ENCODE results near the gene OR2M2.

The OR2M2 gene

DNA sequence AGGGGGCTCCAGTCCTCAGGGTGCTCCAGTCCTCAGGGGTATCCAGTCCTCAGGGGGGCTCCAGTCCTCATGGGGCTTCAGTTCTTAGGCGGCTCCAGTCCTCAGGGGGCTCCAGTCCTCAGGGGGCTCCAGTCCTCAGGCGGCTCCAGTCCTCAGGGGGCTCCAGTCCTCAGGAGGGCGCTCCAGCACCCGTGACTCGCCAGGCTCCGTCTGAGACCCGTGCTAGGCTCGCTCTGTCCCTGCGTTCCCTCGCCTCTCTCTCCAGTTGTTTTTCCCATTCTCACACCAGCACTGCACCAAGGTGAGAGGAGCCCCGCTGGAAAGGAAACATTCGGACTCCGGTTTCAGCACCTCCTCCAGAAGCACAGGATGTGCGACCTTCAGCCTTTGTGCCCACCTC lies 9.4 kb upstream of the OR2M2 start:
- TF ChIP-seq, protein P1, sequence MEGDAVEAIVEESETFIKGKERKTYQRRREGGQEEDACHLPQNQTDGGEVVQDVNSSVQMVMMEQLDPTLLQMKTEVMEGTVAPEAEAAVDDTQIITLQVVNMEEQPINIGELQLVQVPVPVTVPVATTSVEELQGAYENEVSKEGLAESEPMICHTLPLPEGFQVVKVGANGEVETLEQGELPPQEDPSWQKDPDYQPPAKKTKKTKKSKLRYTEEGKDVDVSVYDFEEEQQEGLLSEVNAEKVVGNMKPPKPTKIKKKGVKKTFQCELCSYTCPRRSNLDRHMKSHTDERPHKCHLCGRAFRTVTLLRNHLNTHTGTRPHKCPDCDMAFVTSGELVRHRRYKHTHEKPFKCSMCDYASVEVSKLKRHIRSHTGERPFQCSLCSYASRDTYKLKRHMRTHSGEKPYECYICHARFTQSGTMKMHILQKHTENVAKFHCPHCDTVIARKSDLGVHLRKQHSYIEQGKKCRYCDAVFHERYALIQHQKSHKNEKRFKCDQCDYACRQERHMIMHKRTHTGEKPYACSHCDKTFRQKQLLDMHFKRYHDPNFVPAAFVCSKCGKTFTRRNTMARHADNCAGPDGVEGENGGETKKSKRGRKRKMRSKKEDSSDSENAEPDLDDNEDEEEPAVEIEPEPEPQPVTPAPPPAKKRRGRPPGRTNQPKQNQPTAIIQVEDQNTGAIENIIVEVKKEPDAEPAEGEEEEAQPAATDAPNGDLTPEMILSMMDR (IDR thresholded peaks at IDR 0.05; ENCODE audit: insufficient read depth, low read length, poor library complexity, severe bottlenecking) = no peak
- Histone ChIP-seq H3K27me3 (replicated peaks; ENCODE audit: control insufficient read depth, insufficient read depth, low read length) (no peaks in the 10 kb centered on the region), H3K36me3 (ENCODE audit: control insufficient read depth, insufficient read depth, low read length) (no peaks in the 10 kb centered on the region), H3K4me3 (replicated peaks; ENCODE audit: low read depth, low read length) (no peak overlapping the region)
- DNase-seq (ENCODE audit: extremely low read depth, insufficient read length) = no peak

DNA sequence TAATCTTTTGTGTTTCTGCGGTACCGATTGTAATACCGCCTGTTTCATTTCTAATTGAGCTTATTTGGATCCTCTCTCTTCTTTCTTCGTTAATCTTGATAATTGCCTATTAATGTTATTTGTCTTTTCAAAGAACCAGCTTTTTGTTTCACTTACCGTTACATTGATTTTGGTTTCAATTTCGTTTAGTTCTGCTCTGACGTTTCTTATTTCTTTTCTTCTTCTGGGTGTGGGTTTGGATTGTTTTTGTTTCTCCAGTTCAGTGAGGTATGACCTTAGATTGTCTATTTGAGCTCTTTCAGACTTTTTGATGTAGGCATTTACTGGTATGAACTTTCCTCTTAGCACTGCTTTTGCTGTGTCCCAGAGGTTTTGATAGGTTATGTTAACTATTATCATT lies 9.4 kb downstream of the OR2M2 start:
- no peak overlapping the region for H3K4me3 ChIP-seq (replicated peaks; ENCODE audit: low read depth, low read length)
- no peaks in the 10 kb centered on the region for H3K27me3 ChIP-seq (replicated peaks; ENCODE audit: control insufficient read depth, insufficient read depth, low read length)
- H3K36me3 ChIP-seq (ENCODE audit: control insufficient read depth, insufficient read depth, low read length) = no peaks in the 10 kb centered on the region
- DNase-seq (ENCODE audit: extremely low read depth, insufficient read length) = no peak
- TF ChIP-seq, protein P1 (IDR thresholded peaks at IDR 0.05; ENCODE audit: insufficient read depth, low read length, poor library complexity, severe bottlenecking) = no peak

DNA sequence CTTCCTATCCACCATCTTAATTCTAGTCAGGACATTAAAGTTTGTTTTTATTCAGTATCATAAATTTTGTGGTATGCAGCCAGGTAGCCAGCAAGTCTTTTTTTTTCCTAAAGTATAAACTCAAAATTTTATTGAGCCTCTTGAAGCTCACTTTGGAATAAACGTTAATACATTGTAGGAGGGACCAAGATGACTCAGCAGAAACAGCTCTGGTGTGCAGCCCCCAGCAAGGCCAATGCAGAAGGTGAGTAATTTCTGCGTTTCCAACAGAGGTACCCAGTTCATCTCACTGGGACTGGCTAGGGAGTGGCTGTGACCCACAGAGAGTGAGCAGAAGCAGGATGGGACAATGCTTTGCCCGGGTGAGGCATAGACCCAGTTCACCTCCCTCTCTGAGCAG lies 12.7 kb downstream of the OR2M2 start:
- TF ChIP-seq, protein P1 (IDR thresholded peaks at IDR 0.05; ENCODE audit: insufficient read depth, low read length, poor library complexity, severe bottlenecking) = no peak
- Histone ChIP-seq H3K36me3 (ENCODE audit: control insufficient read depth, insufficient read depth, low read length) (no peaks in the 10 kb centered on the region), H3K4me3 (replicated peaks; ENCODE audit: low read depth, low read length) (no peak overlapping the region), H3K27me3 (replicated peaks; ENCODE audit: control insufficient read depth, insufficient read depth, low read length) (no peaks in the 10 kb centered on the region)
- DNase-seq (ENCODE audit: extremely low read depth, insufficient read length) = no peak

- Histone ChIP-seq H3K4me3 (replicated peaks; ENCODE audit: low read depth, low read length) (no peak overlapping the region), H3K36me3 (ENCODE audit: control insufficient read depth, insufficient read depth, low read length) (no peaks in the 10 kb centered on the region), H3K27me3 (replicated peaks; ENCODE audit: control insufficient read depth, insufficient read depth, low read length) (no peaks in the 10 kb centered on the region)
- TF ChIP-seq, protein P1 (IDR thresholded peaks at IDR 0.05; ENCODE audit: insufficient read depth, low read length, poor library complexity, severe bottlenecking) = no peak
- DNase-seq (ENCODE audit: extremely low read depth, insufficient read length) = no peak
Observed at GRCh38 chr1:248189026-248189425, 14.4 kb downstream of the OR2M2 start.

- no peaks in the 10 kb centered on the region for H3K36me3 ChIP-seq (ENCODE audit: control insufficient read depth, insufficient read depth, low read length)
- TF ChIP-seq, protein P1 (IDR thresholded peaks at IDR 0.05; ENCODE audit: insufficient read depth, low read length, poor library complexity, severe bottlenecking) = no peak
- no peak for DNase-seq (ENCODE audit: extremely low read depth, insufficient read length)
- H3K4me3 ChIP-seq (replicated peaks; ENCODE audit: low read depth, low read length) = no peak overlapping the region
- H3K27me3 ChIP-seq (replicated peaks; ENCODE audit: control insufficient read depth, insufficient read depth, low read length) = no peaks in the 10 kb centered on the region
Observed at GRCh38 chr1:248194117-248194516, 19.5 kb downstream of the OR2M2 start.

DNA sequence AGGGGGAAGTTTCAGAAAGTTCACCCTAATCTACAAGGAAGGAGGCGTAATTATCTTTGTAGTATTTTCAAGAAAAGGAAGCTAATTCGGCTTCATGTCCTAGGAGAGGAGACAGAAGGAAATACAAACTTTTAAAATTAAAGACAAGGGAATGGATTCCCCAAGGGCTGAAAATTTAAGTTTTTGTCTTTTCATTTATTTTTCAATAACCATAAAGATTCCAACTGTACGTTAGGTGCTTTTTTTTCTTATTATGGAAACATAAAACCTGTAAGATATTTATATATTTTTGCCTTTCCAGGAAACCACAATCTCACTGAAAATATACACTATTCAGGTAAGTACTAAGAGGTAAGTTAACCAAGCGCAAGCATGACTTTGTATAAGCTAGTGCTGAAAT lies 22.3 kb downstream of the OR2M2 start, which contains the start of gene OR2M3:
Gene OR2M3 (plus strand): TSS at position 301 of the 400 bp plus-strand sequence. CDS start 5,803 bp downstream, outside the sequence.
- TF ChIP-seq, protein P1 (IDR thresholded peaks at IDR 0.05; ENCODE audit: insufficient read depth, low read length, poor library complexity, severe bottlenecking) = no peak
- DNase-seq (ENCODE audit: extremely low read depth, insufficient read length) = no peak
- Histone ChIP-seq H3K36me3 (ENCODE audit: control insufficient read depth, insufficient read depth, low read length) (no peaks in the 10 kb centered on the region), H3K27me3 (replicated peaks; ENCODE audit: control insufficient read depth, insufficient read depth, low read length) (no peaks in the 10 kb centered on the region), H3K4me3 (replicated peaks; ENCODE audit: low read depth, low read length) (no peak within 1 kb of the TSS)

All from GM06990 (cell line).